ENCODE measurements around the gene MORN1. TPM values are rescaled to one million over a fixed set of nuclear protein-coding genes. Genes with fewer than 3 reads are reported as not detected.

MORN1 gene
- total and polyA plus RNA-seq, 2 of the 8 experiments (the other 6 are each of a cell fraction or from before 2014, with no cell fraction given), result 5.0 to 9.1 TPM

DNA sequence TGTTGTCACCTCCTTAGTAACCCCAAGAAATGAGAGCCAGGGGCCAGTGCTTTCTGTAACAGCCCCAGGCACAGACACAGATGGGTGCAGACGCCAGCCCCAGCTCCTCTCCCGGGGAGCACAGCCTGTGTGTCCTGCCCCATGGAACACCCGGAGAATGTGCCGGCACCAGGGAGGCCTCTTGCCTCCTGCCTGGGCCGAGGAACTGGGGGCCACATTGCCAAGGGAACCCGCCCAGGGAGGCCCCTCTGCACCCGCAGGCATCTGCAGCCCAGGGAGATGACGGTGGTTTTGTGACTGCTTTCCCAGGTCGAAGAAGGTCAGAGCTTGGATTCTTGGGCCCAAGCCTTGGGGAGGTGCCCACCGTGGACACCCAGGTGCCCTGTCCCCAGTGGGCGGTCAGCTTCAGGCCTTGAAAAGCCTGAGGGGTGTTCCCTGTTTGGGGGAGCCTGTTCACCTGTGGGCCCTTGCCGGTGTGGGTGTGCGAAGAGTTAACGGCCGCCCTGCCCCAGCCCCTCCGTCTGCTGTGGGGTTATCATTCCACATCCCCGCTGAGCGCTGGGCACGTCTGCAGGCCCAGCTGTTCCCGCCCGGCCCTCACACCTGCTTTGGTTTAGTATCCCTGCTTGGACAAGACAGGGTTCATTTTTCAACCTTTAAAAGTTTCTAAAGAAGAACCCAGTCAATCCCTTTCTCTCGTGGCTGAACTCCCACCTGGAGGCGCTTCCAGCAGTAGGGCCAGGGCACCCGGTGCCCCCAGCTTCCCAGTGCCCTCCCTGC, 62.5 kb downstream of the MORN1 start (continued):
- no peak for TF ChIP-seq ATF3 (IDR thresholded peaks at IDR 0.05; ENCODE audit: insufficient read depth, low read depth, low read length)
- no peak for TF ChIP-seq SIRT6 (IDR thresholded peaks at IDR 0.05; ENCODE audit: low read length)
- TF ChIP-seq CTCF (IDR thresholded peaks at IDR 0.05; ENCODE audit: control extremely low read depth in 1 of 3, insufficient read depth in 1 of 3, low read depth in 1 of 3, low read length in 3 of 3), result no peak
- no peak for TF ChIP-seq CHD1 (IDR thresholded peaks at IDR 0.05; ENCODE audit: low read depth, low read length)
- TF ChIP-seq MAX (IDR thresholded peaks at IDR 0.05), result no peak
- no peak for TF ChIP-seq SIN3A (conservative IDR thresholded peaks at IDR 0.05 in 1 of 2, IDR thresholded peaks at IDR 0.05 in 1 of 2; ENCODE audit: low read depth in 1 of 2, low read length in 2 of 2)

All from H1 (cell line).